Bronchus fibroblast of lung (primary cell): Measurements from ENCODE around the gene CLEC19A. TPM values are rescaled to one million over a fixed set of nuclear protein-coding genes. Genes with fewer than 3 reads are reported as not detected.

ENCODE experiments used
- total RNA-seq: library from RNA; depleted of rRNA; stranded (reverse); fragments of >200 nt; gene quantifications from 2 replicates; pipeline ENCODE4 v1.2.3, GENCODE V29; 2015

Gene CLEC19A
- total RNA-seq, result not detected in 2 replicates

GRCh38 chr16:19285431-19285830 is at the start of gene CLEC19A:
TSS of gene CLEC19A (plus strand) at chr16:19285731. CDS start at chr16:19285852, 121 bp downstream.

Other genes with a start within 250 kb of the CLEC19A start
- 6.9 and 16.8 TPM in 2 replicates for gene COQ7, start 218.1 kb upstream of the CLEC19A start, total RNA-seq
- gene ITPRIPL2, start 171.8 kb upstream of the CLEC19A start, total RNA-seq, result 14.4 and 18.8 TPM in 2 replicates
- gene SYT17, start 117.5 kb upstream of the CLEC19A start, total RNA-seq, result 0.30 and 0.84 TPM in 2 replicates
- not detected in 2 replicates for gene TMC5, start 132.2 kb downstream of the CLEC19A start, total RNA-seq
- 43.5 and 45.0 TPM in 2 replicates for gene GDE1, start 236.4 kb downstream of the CLEC19A start, total RNA-seq
- gene CCP110, start 238.2 kb downstream of the CLEC19A start, total RNA-seq, result 5.6 and 5.9 TPM in 2 replicates